Activated effector memory CD4-positive, alpha-beta T cell treated with anti-CD3 and anti-CD28 coated beads, Interleukin-2, amount 50 U/mL, for 16 hours (primary cell): ENCODE data around the gene SVEP1.

Source experiments
- DNase-seq: peaks from one replicate; pipeline ENCODE4 v3.0.0-alpha.2; 2020

Gene SVEP1

GRCh38 chr9:110517483-110517882, 62.1 kb downstream of the SVEP1 start:
- no peak for DNase-seq

- DNase-seq, result no peak
Observed at GRCh38 chr9:110514897-110515296, 64.6 kb downstream of the SVEP1 start.

GRCh38 chr9:110512817-110513216, 66.7 kb downstream of the SVEP1 start:
- no peak for DNase-seq

- DNase-seq, result no peak
Observed at GRCh38 chr9:110509792-110510191, 69.7 kb downstream of the SVEP1 start.

- no peak for DNase-seq
Observed at GRCh38 chr9:110502842-110503241, 76.7 kb downstream of the SVEP1 start.

- no peak for DNase-seq
Observed at GRCh38 chr9:110499608-110500007, 79.9 kb downstream of the SVEP1 start.

GRCh38 chr9:110487196-110487595, 92.3 kb downstream of the SVEP1 start:
- no peak for DNase-seq

- DNase-seq, result no peak
Observed at GRCh38 chr9:110486218-110486617, 93.3 kb downstream of the SVEP1 start.

GRCh38 chr9:110479481-110479880, 100.1 kb downstream of the SVEP1 start:
- DNase-seq, result no peak

- DNase-seq, result no peak
Observed at GRCh38 chr9:110476251-110476650, 103.3 kb downstream of the SVEP1 start.

GRCh38 chr9:110472111-110472510, 107.4 kb downstream of the SVEP1 start:
- no peak for DNase-seq

GRCh38 chr9:110468950-110469349, 110.6 kb downstream of the SVEP1 start:
- DNase-seq, result no peak

- DNase-seq, result no peak
Observed at GRCh38 chr9:110465190-110465589, 114.4 kb downstream of the SVEP1 start.

GRCh38 chr9:110464321-110464720, 115.2 kb downstream of the SVEP1 start:
- DNase-seq, result no peak

- DNase-seq, result no peak
Observed at GRCh38 chr9:110463499-110463898, 116.0 kb downstream of the SVEP1 start.

- no peak for DNase-seq
Observed at GRCh38 chr9:110457245-110457644, 122.3 kb downstream of the SVEP1 start.

- DNase-seq, result no peak
Observed at GRCh38 chr9:110456681-110457080, 122.9 kb downstream of the SVEP1 start.

GRCh38 chr9:110455860-110456259, 123.7 kb downstream of the SVEP1 start:
- DNase-seq, result no peak

GRCh38 chr9:110452227-110452801, 127.2 kb downstream of the SVEP1 start:
- no peak for DNase-seq

GRCh38 chr9:110451726-110452125, 127.8 kb downstream of the SVEP1 start:
- no peak for DNase-seq

GRCh38 chr9:110447476-110447875, 132.1 kb downstream of the SVEP1 start:
- DNase-seq, result no peak

GRCh38 chr9:110446171-110446570, 133.4 kb downstream of the SVEP1 start:
- no peak for DNase-seq

GRCh38 chr9:110444911-110445310, 134.6 kb downstream of the SVEP1 start:
- no peak for DNase-seq

GRCh38 chr9:110443866-110444220, 135.7 kb downstream of the SVEP1 start:
- DNase-seq, result no peak

GRCh38 chr9:110443146-110443865, 136.2 kb downstream of the SVEP1 start:
- no peak for DNase-seq
